Measurements from ENCODE around the gene STOX1. TPM values are rescaled to one million over a fixed set of nuclear protein-coding genes. Genes with fewer than 3 reads are reported as not detected.

Gene STOX1
- total and polyA plus RNA-seq, 2 of the 13 experiments (the other 11 are each of a cell fraction or from before 2014, with no cell fraction given), result 2.5 to 6.0 TPM

GRCh38 chr10:68864611-68865010, 37.3 kb downstream of the STOX1 start:
- CTCF ChIA-PET (ENCODE audit: low intra/inter-chr PET ratio, low total read pairs), result no interaction called here
- peaks cover 25% of the 10 kb centered on the region for H3K9me3 ChIP-seq (ENCODE audit: low read length)

More at GRCh38 chr10:68864611-68865010, 37.3 kb downstream of the STOX1 start:
- in situ Hi-C loops (cut with HindIII; ENCODE audit: extremely low pct_ligation_motif_present, low pct_unique_long_range_greater_than_20kb) (no loop called here), intact Hi-C loops (cut with micrococcal nuclease; ENCODE audit: unreplicated experiment) (no loop called here)
- no peak for DNase-seq (ENCODE audit: low spot score)
- POLR2A ChIA-PET, result no interaction called here
- no TSS peak for BruUV-seq (replicated peaks)
- no peaks in the 10 kb centered on the region for H4K20me1 ChIP-seq (ENCODE audit: insufficient read depth, low read length)
- H3K4me1 ChIP-seq (ENCODE audit: insufficient read depth, low read length), result peaks cover 11% of the 10 kb centered on the region
- no peak overlapping the region for H3K9ac ChIP-seq (ENCODE audit: insufficient read depth, low read depth, low read length)
- H3K27me3 ChIP-seq (ENCODE audit: control insufficient read depth in 1 of 2, insufficient read depth in 2 of 2, low read length in 2 of 2), result no peaks in the 10 kb centered on the region
- no peak for FAIRE-seq
- ATAC-seq, result no peak
- H3K27ac ChIP-seq (ENCODE audit: extremely low read length, insufficient read depth, low read length), result no peak overlapping the region
- no peak overlapping the region for H2AFZ ChIP-seq (ENCODE audit: low read length)
- H3K4me2 ChIP-seq (ENCODE audit: low read depth, low read length), result no peak overlapping the region
- 95% methylated on average over 1 of the region's 1 CpG for WGBS (ENCODE audit: low lambda C conversion rate)
- H3K4me3 ChIP-seq (replicated peaks in 1 of 3; ENCODE audit: insufficient read depth in 1 of 3, low read depth in 2 of 3, low read length in 3 of 3), result no peak overlapping the region
- no peak for TF ChIP-seq NFATC3 (CRISPR knock-in tag; IDR thresholded peaks at IDR 0.05)
- no peak for TF ChIP-seq DZIP1 (CRISPR knock-in tag; IDR thresholded peaks at IDR 0.05)
- TF ChIP-seq ZNF275 (CRISPR knock-in tag; IDR thresholded peaks at IDR 0.05; ENCODE audit: borderline replicate concordance), result no peak
- TF ChIP-seq ZBTB2 (CRISPR knock-in tag; IDR thresholded peaks at IDR 0.05; ENCODE audit: low read depth), result no peak
- no peak for TF ChIP-seq TCF7 (IDR thresholded peaks at IDR 0.05; ENCODE audit: low read depth)
- TF ChIP-seq KLF9 (CRISPR knock-in tag; IDR thresholded peaks at IDR 0.05; ENCODE audit: low read depth), result no peak
- TF ChIP-seq KAT7 (CRISPR knock-in tag; IDR thresholded peaks at IDR 0.05; ENCODE audit: borderline replicate concordance), result no peak
- TF ChIP-seq ARHGAP35 (CRISPR knock-in tag; IDR thresholded peaks at IDR 0.05; ENCODE audit: borderline replicate concordance), result no peak
- TF ChIP-seq SRSF4 (IDR thresholded peaks at IDR 0.05; ENCODE audit: low read depth, low read length, poor library complexity, severe bottlenecking), result no peak
- TF ChIP-seq PCBP2 (optimal IDR thresholded peaks at IDR 0.05; ENCODE audit: low read depth, low read length, poor library complexity, severe bottlenecking), result no peak
- no peak for TF ChIP-seq NR2F1 (CRISPR knock-in tag; IDR thresholded peaks at IDR 0.05)
- TF ChIP-seq TRAFD1 (CRISPR knock-in tag; IDR thresholded peaks at IDR 0.05; ENCODE audit: borderline replicate concordance), result no peak
- TF ChIP-seq EP300 (IDR thresholded peaks at IDR 0.05; ENCODE audit: low read depth in 2 of 2, low read length in 2 of 2), result no peak
- TF ChIP-seq EP300 (CRISPR knock-in tag; IDR thresholded peaks at IDR 0.05; ENCODE audit: borderline replicate concordance), result no peak
- no peak for TF ChIP-seq ZNF841 (CRISPR knock-in tag; IDR thresholded peaks at IDR 0.05; ENCODE audit: borderline replicate concordance)
- TF ChIP-seq YY1 (IDR thresholded peaks at IDR 0.05; ENCODE audit: insufficient read depth, insufficient replicate concordance, low read depth, low read length), result no peak
- no peaks in the 10 kb centered on the region for H3K36me3 ChIP-seq (replicated peaks in 1 of 2; ENCODE audit: control insufficient read depth in 1 of 2, insufficient read depth in 2 of 2, low read length in 2 of 2)
- no peaks in the 10 kb centered on the region for H3K79me2 ChIP-seq (ENCODE audit: insufficient read depth, low read length)
